Midbrain (tissue), 1 donor: ENCODE measurements around the gene GBA3.

Source experiments
- DNase-seq: peaks from one replicate; lab custom pipeline; 2025; lab: John Stamatoyannopoulos, UW

Gene GBA3

DNA sequence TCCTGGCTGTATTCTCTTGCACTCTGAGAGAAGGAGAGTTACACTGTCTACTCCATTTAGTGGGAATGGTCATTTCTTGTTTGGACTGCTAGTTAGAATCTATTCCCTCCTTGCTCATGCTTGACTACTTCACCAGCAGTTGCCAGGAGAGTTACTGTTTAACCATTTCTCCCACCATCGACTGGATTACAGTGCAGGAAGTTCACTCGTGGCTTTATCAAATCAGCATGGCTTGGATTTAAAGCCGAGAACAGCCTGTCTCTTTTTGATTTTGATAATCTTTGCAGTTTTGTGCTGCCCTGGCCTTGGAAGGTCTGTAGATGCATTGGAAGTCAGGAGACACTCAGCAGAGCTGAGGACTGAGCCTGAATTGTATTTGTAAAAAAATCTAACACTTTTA is 3.2 kb downstream of the GBA3 start:
- no peak for DNase-seq

DNA sequence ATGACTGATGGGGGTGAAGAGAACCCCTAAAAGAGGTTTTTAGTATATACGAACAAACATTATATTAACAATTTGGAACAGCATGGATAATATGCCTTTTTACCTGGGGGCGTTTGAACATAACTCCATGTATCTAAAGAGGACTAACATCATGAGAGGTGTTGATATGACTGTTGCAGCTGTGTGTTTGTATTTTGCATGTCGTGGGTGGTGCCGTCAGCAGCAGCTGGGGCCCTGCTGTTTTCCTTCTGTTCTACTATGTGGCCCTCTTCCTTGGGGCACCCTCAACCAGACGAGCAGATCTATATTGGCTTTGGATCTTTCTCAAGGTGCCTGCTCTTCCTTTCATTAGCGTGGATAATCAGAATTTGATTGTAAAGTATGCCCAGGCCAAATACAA is 11.2 kb downstream of the GBA3 start:
- DNase-seq = no peak

DNA sequence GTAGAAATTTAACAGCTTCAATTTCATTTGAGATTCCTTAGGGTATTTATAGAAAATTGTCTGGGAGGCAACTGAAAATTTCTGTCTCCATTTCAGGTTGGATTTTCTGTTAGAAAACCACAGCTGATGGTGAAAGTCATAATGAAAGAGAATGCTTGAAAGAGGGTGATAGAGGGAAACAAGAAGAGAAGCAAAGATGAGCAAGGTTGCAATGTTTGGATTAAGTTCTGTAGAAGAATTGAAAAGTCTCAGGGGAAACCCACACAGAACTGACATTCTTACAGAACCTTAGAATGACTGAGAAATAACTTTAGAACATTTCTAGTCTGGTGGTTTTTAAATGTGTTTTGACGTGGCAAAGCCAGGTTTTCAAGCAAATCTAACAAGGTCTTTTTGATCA is 14.7 kb downstream of the GBA3 start:
- no peak for DNase-seq

DNA sequence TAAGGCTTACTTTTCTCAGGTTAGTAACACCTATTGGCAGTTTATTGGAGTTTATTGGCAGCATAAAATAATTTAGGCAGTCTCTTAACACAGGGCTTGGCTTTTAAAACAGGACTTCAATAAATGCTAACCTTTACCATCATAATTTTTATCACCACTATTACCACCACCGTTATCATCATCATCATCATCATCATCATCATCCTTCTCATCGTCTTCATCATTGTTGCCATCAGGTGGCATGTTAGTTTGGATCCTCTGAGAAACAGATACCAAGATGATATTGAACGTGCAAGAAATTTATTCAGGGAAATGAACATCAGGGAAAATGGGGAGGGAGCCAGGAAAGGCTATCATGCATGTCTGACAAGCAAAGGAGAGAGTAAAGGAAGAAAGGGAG is 16.2 kb downstream of the GBA3 start:
- DNase-seq = no peak

DNA sequence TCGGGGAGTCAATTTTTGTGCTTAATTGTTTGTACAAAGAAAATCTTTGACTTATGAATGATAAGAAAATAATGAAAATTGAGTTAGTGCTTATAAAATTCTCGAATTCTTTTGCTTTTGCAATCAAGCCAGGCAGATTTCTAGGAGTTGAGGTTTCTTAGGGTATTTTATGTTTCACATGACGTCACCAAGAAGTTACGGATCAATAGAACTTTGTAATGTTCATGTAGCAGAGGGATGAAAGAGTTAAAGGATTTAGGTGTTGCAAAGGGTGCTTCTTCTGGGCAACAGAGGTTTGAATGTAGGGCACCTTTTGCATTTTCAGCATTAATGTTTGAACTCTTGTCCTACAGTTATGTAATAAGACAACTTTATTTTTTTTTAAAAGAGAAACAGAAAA is 19.4 kb downstream of the GBA3 start:
- no peak for DNase-seq

DNA sequence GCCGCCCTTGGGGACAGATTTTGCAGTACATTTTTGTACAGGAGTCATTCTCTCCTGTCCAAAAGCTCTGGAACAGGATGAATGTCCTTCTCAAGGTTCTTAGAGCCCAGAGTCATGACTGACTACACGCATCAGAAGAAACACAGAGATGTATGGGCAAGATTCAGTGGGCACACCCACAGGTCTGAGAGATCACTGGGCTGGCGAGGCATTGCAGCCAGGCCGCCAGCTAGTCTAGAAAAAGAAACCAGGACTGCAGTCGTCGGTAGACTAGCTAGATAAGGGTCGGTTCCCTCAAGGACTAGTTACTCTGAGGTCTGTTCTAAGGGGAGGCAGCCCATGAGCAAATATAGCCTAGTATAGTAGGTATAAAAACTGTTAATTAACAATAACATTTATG is 19.8 kb downstream of the GBA3 start:
- no peak for DNase-seq

DNA sequence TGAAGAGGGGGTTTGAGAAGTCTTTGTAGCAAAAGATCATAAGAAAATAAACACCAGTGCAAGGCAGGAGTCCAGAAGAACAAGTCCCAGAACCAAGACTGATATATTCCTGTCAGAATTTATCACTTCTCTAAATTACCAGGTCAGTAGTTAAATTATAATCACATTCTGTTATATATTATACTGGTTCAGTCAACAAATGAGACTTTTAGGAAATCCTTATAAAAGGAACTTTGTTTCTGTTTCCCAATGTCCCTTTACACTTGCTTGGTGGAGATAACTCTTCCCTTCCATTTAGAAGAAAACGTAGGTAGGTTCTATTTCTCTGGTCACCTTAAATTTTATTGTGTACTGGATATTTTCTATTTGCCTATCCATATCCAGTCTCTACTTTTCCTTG is 21.1 kb downstream of the GBA3 start:
- no peak for DNase-seq

DNA sequence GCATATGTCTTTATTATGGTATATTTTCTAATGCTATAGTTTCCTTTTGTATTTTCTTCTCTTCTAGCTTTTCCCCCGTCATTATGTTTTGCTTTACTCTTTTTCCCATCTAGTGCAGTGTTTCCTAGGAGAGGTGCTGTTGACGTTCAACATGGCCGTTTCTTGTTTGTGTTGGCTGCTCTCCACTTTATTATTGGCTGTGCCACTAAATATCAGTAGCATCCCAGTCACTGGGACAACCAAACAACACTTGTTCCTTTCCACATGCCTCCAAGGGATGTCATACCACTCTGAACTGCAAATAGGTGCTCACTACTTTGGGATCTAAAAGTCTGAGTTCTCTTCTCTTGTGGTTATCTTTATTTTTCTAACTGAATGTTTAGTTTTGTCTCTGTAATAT is 26.5 kb downstream of the GBA3 start:
- DNase-seq = no peak

DNA sequence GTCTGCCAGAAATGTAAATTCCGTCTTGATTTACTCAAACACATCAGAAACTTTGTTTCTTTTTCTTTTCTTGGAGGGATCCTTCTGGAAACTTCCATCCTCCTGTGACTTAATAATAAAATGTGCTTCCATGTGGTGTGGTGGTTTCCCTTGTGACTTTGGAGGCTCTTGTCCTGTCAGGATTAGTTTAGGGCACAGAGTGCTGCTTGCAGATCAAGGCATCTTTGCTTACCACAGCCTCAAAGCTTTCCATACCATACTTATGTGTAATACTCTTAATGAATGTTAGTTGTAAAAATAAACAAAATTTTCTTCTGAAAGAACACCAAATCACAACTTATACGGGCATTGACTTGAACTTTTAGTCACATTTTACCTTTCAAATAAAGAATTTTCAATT is 27.4 kb downstream of the GBA3 start:
- no peak for DNase-seq

DNA sequence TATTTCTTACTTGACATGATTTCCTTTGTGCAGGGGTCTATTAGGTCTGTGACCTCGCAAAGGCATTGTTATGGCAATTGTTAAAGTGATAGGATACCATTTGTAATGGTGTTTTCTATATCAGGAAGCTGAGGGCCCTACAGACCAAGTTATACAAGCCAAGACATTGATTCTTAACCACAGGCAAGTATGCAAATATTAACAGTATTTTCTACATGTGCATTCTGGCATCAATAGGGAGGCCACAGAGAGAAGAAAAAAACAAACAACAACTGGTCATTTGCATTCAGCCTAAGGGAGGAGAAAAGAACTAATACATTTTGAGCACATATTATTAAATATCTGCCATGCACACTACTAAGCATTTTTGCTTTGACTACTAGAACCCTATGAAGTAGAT is 28.5 kb downstream of the GBA3 start:
- no peak for DNase-seq

DNA sequence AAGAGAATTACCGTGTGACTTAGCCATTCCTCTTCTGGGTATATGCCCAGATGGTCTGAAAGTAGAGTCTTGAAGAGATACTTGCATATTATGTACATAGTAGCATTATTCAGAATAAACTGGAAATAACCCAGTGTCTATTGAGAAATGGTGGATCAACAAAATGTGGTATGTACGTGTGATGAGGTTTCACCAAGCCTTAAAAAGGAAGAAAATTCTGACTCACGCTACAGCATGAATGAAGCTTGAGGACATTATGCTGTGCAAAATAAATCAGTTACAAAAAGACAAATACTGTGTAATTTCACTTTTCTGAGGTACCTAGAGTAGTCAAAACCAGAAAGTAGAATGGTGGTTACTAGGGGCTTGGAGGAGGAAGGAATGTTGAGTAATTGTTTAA is 37.3 kb downstream of the GBA3 start:
- no peak for DNase-seq

DNA sequence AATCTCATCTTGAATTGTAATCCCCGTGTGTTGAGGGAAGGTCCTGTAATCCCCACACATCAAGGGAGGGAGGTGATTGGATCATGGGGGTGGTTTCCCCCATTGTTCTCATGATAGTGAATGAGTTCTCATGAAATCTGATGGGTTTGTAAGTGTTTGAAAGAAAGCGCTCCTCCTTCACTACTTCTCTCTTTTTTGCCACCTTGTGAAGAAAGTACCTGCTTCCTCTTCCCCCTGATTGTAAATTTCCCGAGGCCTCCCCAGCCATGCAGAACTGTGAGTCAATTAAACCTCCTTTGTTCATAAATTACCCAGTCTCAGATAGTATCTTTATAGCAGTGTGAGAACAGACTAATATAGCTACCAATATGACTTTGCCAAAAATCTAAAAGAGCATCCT is 41.1 kb downstream of the GBA3 start:
- no peak for DNase-seq

DNA sequence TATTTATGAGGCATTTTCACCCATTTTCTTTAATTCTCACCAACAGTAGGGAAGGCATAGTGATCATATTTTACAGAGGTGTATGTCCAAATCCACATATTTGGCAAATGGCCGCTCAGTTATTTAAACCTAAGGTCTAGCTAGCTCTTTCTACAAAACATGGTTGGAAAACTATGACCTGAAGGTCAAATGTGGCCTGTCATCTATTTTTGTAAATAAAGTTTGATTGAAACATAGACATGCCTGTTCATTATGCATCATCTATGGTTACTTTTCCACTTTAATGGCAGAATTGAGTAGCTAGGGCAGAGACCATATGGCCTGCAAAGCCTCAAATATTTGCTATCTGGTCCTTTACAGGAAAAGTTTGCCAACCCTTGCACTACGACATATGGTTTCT is 44.2 kb downstream of the GBA3 start:
- DNase-seq = no peak

DNA sequence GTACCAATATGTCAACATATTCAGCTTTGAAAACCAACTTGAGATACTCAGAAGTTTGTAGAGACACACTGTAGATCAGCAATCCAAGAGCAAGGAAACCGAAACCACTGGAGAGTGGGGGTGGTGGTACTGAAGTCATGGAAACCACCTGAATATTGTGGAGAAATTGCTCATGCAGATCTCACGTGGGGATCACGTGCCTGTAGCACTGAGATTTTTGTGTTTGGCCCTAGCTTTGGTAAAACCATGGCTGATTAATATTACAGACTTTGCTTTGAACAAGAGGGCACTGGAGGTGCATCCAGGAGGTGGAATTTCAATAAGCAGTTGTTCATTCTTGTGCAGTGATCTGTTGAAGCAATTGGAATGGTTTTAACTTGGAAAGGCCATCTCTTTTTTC is 47.2 kb downstream of the GBA3 start:
- no peak for DNase-seq

DNA sequence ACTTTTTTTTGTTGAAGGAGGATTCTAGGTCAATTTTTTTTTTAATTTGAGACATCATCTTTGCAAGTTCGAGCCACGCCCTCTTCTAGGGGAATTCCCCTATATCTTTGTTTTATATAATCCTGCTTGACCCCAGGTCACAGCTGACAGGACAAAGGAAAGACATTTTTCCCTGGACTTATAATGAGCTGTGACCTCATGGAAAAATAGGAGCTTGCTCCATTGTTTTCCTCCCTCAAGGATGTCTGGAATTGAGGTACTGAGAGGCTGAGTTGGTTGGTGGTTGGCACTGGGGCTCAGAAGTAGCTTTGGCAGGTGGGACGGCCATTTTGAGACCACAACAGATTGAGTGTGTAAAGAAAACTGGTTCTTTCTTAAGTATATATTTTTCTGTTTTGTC is 49.0 kb downstream of the GBA3 start:
- DNase-seq = no peak

DNA sequence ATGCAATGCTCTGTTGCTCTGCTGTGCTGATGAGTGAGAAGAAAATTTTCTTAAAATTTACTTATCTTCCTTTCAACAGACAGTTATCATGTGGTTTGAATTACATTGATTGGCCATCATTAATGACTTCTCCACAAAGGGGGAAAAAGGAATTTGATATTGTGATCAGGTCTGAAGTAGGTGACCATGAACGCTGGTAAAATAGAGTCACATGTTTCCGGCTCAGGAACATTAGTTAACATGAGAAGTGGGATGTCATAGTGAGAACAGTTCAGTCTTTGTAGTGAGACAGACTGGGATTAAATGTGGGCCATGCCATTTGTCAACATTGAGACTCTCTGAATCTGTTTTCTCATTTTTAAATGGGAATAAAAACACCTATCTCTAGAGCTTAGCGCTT is 50.6 kb downstream of the GBA3 start:
- DNase-seq = no peak

DNA sequence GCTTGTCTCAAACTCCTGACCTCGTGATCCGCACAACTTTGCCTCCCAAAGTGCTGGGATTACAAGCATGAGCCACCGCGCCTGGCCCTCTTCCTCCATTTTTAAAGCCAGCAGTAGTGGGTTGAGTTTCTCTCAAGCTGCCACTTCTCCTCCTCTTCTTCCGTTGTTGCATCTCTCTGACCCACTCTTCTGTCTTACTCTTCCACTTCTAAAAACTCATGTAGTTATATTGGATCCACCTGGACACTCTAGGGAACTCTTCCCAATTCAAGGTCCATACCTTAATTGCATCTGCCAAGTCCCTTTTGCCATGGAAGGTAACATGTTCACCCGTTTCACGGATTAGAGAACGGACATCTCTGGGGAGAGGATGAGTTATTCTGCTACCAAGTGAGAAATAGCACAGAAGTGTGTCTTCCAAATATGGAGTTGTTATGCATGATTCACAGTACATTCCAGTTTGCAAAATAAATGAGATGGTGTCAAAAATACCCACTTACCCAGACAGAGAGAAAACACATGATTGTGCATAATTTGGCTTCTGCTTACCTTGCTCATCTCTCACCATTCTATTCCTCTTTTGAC is 51.8 kb downstream of the GBA3 start:
- DNase-seq = no peak

DNA sequence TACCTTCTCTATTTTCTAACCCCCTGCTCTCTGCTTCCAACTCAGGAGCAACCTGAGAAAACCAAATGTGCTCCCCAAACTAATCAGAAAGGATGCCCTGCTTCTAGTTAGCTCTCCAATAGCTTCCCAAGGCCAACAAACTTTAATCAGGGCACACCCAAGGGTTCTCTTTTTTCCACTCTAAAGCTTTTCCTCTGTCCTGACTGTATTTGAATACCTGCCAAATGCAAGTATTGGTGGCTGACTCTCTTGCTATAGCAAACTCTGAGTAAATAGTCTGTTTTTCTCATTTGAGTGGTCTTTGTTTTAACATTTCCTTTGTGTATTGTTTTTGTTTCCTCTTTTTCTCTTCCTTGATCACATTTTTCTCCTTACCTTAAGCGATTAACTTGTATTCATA is 52.5 kb downstream of the GBA3 start:
- DNase-seq = no peak

DNA sequence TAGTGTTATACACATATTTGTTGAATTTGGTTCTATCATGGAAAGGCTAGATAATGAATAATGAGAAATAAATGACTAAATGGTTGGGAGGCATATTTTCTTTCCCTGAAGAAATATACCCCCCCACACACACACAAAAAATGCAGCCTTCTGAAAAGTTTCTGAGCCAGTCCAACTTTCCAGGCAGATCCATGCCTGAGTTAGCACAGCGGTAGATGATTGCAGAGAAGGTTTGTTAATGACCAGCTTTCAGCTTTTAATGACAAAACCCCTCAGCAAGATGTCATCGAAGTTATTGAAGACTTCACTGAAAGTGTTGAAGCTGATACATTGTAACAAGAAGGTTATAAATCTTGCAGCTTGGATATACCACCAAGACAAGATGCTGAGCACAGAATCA is 61.4 kb downstream of the GBA3 start:
- DNase-seq = no peak

DNA sequence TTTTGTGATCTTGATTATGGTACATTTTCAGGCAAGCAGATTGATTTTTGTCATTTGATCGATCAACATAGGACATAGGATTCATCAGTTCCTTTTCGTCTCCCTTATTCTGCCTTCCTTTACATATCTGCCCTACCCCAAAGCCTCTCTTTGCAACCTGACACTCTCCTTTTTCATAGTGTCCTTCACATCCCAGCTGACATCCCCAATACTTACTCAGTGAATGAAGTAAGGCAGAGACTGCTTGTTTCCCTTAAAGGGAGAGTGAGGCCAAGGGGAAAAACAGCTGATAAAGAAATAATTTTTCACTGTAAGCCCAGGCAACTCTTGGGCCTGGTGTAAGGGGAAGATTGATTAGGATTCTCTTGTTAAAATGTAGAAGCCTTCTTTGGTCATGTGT is 69.8 kb downstream of the GBA3 start:
- DNase-seq = no peak

DNA sequence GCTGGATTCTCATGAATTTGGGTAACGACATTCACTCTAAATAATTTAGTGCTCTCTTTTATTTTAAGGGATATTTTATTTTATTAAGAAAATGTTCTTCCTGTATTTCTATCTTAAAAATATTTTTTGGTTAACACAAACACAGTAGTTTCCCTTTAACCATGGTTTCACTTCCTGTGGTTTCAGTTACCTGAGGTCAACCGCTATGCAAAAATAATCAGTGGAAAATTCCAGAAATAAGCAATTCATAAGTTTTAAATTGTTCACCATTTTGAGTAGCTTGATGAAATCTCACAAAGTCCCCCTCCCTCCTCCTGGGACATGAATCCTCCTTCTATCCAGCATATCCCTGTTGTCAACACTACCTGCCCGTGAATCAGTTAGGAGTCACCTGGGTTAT is 71.4 kb downstream of the GBA3 start:
- DNase-seq = no peak

DNA sequence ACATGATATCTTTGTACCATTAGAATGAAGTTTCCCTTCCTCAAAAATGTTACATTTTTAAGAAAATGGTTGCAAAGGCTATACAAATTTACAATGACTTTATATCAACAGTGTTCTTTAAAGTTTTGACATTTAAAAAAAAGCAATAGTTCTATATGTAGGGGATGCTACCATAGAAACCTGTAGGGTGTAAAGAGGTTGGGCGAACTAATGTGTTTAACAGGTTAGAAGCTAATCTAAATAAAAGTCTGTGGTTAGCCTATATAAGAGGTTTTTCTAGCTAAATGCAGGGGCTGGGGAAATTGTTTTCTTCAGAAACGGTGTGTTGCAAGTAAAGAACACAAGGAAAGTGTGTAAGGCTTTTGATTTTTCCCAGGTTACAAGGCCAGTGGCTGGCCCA is 73.3 kb downstream of the GBA3 start:
- DNase-seq = no peak

DNA sequence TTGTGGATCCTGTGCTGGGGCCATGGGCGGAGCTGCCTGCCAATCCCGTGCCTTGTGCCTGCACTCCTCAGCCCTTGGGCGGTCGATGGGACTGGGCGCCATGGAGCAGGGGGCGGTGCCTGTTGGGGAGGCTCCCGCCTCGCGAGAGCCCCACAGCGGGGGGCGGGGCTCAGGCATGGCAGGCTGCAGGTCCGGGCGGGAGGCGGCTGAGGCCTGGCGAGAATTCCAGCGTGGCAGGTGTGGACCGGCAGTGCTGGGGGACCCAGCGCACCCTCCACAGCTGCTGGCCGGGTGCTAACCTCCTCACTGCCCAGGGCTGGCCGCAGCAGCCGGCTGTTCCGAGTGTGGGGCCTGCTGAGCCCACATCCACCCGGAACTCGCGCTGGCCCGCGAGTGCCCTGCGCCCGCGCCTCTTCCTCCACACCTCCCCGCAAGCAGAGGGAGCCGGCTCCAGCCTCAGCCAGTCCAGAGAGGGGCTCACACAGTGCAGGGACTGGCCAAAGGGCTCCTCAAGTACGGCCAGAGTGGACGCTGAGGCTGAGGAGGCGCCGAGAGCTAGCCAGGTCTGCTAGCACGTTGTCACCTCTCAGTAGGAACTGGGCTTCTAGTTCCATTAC is 85.9 kb downstream of the GBA3 start:
- DNase-seq = no peak

DNA sequence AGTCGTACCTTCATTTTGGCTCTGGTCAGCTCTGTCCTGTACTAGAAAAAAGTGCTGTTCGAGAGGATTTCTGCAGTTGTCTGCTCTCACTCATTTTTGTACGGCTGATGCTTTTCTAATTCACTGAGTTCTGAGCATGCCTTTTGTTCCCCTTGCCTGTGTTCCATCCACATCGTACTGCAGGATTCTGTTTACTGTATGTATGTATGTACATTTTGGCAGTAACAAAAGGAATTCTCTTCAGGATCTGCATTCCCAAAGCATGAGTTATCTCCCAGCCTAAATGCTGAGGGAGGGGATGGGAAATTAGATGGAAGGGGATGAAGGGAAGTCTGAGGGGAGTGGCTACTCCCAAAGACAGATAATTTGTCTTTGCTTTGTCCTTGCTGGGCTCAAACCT is 87.6 kb downstream of the GBA3 start:
- DNase-seq = no peak

DNA sequence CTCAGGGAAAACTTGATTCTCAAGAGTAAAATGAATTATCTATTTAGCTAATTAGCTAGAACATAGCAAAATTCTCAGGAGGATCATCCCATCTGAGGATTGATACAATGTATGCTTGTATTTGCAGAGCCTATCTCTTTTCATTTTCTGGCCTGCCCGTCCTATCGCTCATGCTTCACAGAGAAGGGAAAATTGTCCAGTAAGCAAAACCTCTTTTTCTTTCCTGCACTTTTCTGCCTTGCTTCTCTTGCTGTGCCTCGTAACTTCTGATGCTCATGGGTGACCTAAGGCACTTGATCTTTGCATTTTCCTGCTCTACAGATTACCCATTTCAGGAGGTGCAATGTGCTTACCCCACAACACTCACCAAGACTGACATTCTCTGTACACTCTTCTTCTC is 88.1 kb downstream of the GBA3 start:
- no peak for DNase-seq
